ENCODE data around the gene NBEA. TPM values are rescaled to one million over a fixed set of nuclear protein-coding genes. Genes with fewer than 3 reads are reported as not detected.
"Not testable (repeated sequence)": the region's sequence is repeated elsewhere in the genome, so short reads cannot be mapped to it uniquely, and the experiment has no call there.

Gene NBEA
- total RNA-seq, 2 experiments from 2014 or later, result 0.29 to 0.45 TPM

DNA sequence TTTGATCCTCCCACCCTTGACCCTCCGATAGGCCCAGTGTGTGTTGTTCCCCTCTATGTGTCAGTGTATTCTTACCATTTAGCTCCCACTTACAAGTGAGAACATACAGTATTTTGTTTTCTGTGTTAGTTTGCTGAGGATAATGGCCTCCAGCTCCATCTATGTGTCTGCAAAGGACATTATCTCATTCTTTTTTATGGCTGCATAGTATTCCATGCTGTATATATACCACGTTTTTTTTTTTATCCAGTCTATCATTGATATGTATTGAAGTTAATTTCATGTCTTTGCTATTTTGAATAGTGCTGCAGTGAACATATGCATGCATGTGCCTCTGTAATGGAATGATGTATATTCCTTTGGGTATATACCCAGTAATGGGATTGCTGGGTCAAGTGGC, 27.5 kb downstream of the NBEA start:
- H3K4me1 Mint-ChIP-seq, CTCF ChIA-PET, POLR2A ChIA-PET: not testable (repeated sequence)

DNA sequence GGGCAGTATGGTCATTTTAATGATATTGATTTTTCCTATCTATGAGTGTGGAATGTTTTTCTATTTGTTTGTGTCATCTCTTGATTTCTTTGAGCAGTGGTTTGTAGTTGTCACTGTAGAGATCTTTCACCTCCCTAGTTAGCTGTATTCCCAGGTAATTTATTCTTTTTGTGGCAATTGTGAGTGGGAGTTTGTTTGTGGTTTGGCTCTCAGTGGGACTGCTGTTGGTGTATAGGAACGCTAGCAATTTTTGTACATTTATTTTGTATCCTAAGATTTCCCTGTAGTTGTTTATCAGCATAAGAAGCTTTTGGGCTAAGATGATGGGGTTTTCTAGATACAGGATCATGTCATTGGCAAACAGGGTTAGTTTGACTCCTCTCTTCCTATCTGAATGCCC, 28.9 kb downstream of the NBEA start:
- ChIA-PET POLR2A (no interaction called here), CTCF (interaction anchor here (1.3 kb wide), 1 partner anchor 16 kb away, joined by 4 read pairs; no protein-coding TSS in a partner anchor)
- Mint-ChIP-seq H3K27ac (no peak overlapping the region), H3K4me3 (no peak overlapping the region), H3K27me3 (no peaks in the 10 kb centered on the region), H3K36me3 (ENCODE audit: low read depth) (peaks cover 2% of the 10 kb centered on the region), H3K9me3 (peaks cover 22% of the 10 kb centered on the region), H3K4me1 (no peaks in the 10 kb centered on the region)
- no peak for DNase-seq

More for the DNA sequence above, 27.5 kb downstream of the NBEA start:
- not testable (repeated sequence) for H3K36me3 Mint-ChIP-seq (ENCODE audit: low read depth); H3K27ac Mint-ChIP-seq; H3K4me3 Mint-ChIP-seq; H3K27me3 Mint-ChIP-seq; DNase-seq
- peaks cover 18% of the 10 kb centered on the region for H3K9me3 Mint-ChIP-seq

DNA sequence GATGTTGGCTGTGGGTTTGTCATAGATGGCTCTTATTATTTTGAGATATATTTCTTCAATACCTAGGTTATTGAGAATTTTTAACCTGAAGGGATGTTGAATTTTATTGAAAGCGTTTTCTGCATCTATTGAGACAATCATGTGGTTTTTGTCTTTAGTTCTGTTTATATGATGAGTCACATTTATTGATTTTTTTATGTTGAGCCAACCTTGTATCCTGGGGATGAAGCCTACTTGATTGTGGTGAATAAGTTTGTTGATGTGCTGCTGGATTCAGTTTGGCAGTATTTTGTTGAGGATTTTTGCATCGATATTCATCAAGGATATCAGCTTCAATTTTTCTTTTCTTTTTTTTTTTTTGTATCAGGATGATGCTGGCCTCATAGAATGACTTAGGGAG, 29.4 kb downstream of the NBEA start:
- no peak for DNase-seq
- Mint-ChIP-seq H3K4me1 (no peaks in the 10 kb centered on the region), H3K36me3 (ENCODE audit: low read depth) (peaks cover 2% of the 10 kb centered on the region), H3K27ac (no peak overlapping the region), H3K27me3 (no peaks in the 10 kb centered on the region), H3K9me3 (peaks cover 22% of the 10 kb centered on the region), H3K4me3 (no peak overlapping the region)
- POLR2A ChIA-PET, result no interaction called here
- CTCF ChIA-PET, result interaction anchor here (1.3 kb wide), 1 partner anchor 15 kb away, joined by 4 read pairs; no protein-coding TSS in a partner anchor

- H3K9me3 Mint-ChIP-seq; H3K36me3 Mint-ChIP-seq (ENCODE audit: low read depth); H3K4me1 Mint-ChIP-seq; CTCF ChIA-PET; H3K27me3 Mint-ChIP-seq; DNase-seq; H3K27ac Mint-ChIP-seq; POLR2A ChIA-PET; H3K4me3 Mint-ChIP-seq: not testable (repeated sequence)
Measured at GRCh38 chr13:34985199-34985598, 43.1 kb downstream of the NBEA start.

DNA sequence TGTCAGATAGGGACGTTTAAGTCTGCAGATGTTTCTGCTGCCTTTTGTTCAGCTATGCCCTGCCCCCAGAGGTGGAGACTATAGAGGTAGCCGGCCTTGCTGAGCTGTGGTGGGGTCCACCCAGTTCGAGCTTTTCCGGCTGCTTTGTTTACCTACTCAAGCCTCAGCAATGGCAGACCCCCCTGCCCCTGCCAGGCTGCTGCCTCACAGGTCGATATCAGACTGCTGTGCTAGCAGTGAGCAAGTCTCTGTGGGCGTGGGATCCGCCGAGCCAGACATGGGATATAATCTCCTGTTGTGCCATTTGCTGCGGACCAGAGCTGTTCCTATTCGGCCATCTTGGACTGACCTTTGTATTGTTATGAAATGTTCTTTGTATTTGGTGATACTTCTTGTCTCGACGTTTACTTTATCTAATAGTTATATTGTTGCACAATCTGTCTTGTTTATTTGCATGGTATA, 46.3 kb downstream of the NBEA start:
- no peak for DNase-seq
- H3K4me1 Mint-ChIP-seq, result no peaks in the 10 kb centered on the region
- peaks cover 23% of the 10 kb centered on the region for H3K9me3 Mint-ChIP-seq
- ChIA-PET CTCF (no interaction called here), POLR2A (no interaction called here)
- no peaks in the 10 kb centered on the region for H3K27me3 Mint-ChIP-seq
- H3K4me3 Mint-ChIP-seq, result no peak overlapping the region
- H3K27ac Mint-ChIP-seq, result no peak overlapping the region
- peaks cover 2% of the 10 kb centered on the region for H3K36me3 Mint-ChIP-seq (ENCODE audit: low read depth)

DNA sequence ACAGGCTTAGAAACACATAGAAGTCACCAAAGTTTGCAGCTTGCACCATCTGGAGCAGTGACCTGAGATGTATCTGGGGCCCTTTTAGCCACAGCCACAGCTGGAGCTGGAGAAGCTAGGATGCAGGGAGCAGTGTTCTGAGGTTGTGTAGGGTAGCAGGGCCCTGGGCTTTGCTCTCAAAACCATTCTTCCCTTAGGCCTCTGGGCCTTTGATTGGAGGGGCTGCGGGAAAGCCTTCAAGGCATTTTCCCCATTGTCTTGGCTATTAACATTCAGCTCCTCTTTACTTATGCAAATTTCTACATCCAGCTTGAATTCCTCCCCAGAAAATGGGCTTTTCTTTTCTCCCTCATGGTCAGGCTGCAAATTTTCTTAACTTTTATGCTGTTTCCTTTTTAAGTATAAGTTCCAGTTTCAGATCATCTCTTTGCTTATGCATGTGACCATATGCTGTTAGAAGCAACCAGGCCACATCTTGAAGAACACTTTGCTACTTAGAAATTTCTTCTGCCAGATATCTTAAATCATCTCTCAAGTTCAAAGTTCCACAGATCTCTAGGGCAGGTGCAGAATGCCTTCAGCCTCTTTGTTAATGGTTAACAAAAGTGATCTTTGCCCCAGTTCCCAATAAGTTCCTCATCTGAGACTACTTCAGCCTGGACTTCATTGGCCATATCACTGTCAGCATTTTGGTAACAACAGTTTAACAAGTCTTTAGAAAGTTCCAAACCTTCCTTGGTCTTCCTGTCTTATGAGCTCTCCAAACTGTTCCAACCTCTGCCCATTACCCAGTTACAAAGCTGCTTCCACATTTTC, 48.5 kb downstream of the NBEA start:
- H3K4me3 Mint-ChIP-seq, result no peak overlapping the region
- peaks cover 2% of the 10 kb centered on the region for H3K36me3 Mint-ChIP-seq (ENCODE audit: low read depth)
- CTCF ChIA-PET, result no interaction called here
- H3K4me1 Mint-ChIP-seq, result no peaks in the 10 kb centered on the region
- no peaks in the 10 kb centered on the region for H3K27me3 Mint-ChIP-seq
- no peak for DNase-seq
- H3K27ac Mint-ChIP-seq, result no peak overlapping the region
- POLR2A ChIA-PET, result no interaction called here
- H3K9me3 Mint-ChIP-seq, result peaks cover 23% of the 10 kb centered on the region

DNA sequence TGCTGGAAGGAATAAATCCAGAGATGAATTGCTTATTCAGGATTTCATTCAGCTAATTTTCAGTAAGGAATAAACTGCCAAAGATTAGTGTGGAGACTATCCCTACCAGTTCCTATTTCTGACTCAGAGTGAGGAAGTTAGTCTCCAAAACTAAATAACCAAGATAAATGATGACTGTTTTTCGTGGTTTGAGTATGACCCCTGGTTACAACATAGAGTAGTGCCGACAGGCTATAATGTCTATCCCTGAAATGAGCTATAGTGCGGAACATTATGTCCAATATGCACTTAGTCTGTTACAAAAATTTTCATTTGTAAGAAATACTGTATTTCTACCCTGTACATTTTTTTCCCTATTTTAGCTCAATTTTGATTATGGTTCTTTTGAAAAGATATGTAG, 51.4 kb downstream of the NBEA start:
- no peak overlapping the region for H3K27ac Mint-ChIP-seq
- peaks cover 26% of the 10 kb centered on the region for H3K9me3 Mint-ChIP-seq
- ChIA-PET CTCF (interaction anchor here (1.0 kb wide), 1 partner anchor 39 kb away, joined by 3 read pairs; no protein-coding TSS in a partner anchor), POLR2A (no interaction called here)
- no peak overlapping the region for H3K4me3 Mint-ChIP-seq
- no peaks in the 10 kb centered on the region for H3K27me3 Mint-ChIP-seq
- H3K4me1 Mint-ChIP-seq, result no peaks in the 10 kb centered on the region
- no peak for DNase-seq
- H3K36me3 Mint-ChIP-seq (ENCODE audit: low read depth), result peaks cover 2% of the 10 kb centered on the region

GRCh38 chr13:35003734-35004133, 61.7 kb downstream of the NBEA start:
- POLR2A ChIA-PET; H3K27ac Mint-ChIP-seq; H3K4me3 Mint-ChIP-seq; H3K4me1 Mint-ChIP-seq; H3K9me3 Mint-ChIP-seq; CTCF ChIA-PET; H3K36me3 Mint-ChIP-seq (ENCODE audit: low read depth); DNase-seq; H3K27me3 Mint-ChIP-seq: not testable (repeated sequence)

- Mint-ChIP-seq H3K27ac (no peak overlapping the region), H3K4me1 (no peaks in the 10 kb centered on the region), H3K27me3 (no peaks in the 10 kb centered on the region), H3K36me3 (ENCODE audit: low read depth) (no peaks in the 10 kb centered on the region), H3K9me3 (peaks cover under 1% of the 10 kb centered on the region), H3K4me3 (no peak overlapping the region)
- ChIA-PET POLR2A (no interaction called here), CTCF (interaction anchor here (0.6 kb wide), 1 partner anchor 334 kb away, joined by 3 read pairs; no protein-coding TSS in a partner anchor)
- DNase-seq, result no peak
Measured at GRCh38 chr13:35005051-35005450, 63.0 kb downstream of the NBEA start.

GRCh38 chr13:35014606-35015213, 72.6 kb downstream of the NBEA start:
- H3K9me3 Mint-ChIP-seq, result no peaks in the 10 kb centered on the region
- H3K27me3 Mint-ChIP-seq, result no peaks in the 10 kb centered on the region
- POLR2A ChIA-PET, result no interaction called here
- no peak overlapping the region for H3K4me3 Mint-ChIP-seq
- no peaks in the 10 kb centered on the region for H3K36me3 Mint-ChIP-seq (ENCODE audit: low read depth)
- no peak for DNase-seq
- no peaks in the 10 kb centered on the region for H3K4me1 Mint-ChIP-seq
- H3K27ac Mint-ChIP-seq, result no peak overlapping the region
- CTCF ChIA-PET, result interaction anchor here (0.6 kb wide), 1 partner anchor 1445 kb away, joined by 3 read pairs; no protein-coding TSS in a partner anchor

DNA sequence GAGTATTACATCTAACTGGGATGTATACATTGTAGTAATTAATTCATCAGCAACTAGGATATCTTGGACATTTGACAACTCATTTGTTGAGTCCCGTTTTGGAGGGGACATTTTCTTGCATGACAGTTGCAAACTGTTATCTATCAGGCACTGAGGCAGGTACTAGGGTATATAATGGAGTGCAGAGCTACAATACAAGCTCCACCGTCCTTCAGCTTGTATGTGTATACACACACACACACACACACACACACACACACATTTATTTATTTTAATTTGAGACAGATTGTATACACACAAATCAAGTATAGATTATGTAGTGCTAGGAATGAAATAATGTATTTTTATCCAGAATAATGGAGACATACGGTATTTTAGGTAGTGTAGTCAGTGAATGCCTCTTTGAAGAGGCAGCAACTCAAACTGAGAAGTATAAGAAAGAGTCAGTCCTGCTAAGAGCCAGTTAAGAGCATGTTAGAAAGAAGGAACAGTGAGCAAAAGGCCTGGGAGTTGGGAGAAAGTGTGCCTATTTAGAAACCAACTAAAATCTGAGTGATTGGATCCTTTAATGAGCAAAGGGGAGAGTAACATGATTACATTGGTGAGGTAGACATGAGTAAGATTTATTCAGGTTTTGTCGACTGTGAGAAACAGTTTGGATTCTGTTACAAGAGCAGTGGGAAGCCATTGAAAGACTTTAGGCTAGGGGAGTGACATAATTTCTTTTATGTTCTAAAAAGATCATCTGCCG, 74.5 kb downstream of the NBEA start:
- Mint-ChIP-seq H3K4me3 (no peak overlapping the region), H3K27me3 (no peaks in the 10 kb centered on the region), H3K27ac (no peak overlapping the region), H3K9me3 (peaks cover under 1% of the 10 kb centered on the region), H3K4me1 (no peaks in the 10 kb centered on the region), H3K36me3 (ENCODE audit: low read depth) (no peaks in the 10 kb centered on the region)
- POLR2A ChIA-PET, result no interaction called here
- DNase-seq, result no peak
- CTCF ChIA-PET, result no interaction called here

DNA sequence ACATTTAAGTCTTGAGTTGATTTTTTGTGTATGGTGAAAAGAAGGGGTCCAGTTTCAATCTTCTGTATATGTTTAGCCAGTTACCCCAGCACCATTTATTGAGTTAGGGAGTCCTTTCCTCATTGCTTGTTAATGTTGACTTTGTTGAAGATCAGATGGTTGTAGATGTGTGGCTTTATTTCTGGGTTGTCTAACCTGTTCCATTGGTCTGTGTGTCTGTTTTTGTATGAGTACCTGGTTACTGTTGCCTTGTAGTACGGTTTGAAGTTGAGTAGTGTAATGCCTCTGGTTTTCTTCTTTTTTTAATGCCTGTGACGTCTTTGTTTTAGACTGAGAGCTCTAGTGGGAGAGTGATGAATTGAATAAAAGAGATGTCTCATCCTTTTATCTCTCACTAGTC, 83.2 kb downstream of the NBEA start:
- no peak for DNase-seq

DNA sequence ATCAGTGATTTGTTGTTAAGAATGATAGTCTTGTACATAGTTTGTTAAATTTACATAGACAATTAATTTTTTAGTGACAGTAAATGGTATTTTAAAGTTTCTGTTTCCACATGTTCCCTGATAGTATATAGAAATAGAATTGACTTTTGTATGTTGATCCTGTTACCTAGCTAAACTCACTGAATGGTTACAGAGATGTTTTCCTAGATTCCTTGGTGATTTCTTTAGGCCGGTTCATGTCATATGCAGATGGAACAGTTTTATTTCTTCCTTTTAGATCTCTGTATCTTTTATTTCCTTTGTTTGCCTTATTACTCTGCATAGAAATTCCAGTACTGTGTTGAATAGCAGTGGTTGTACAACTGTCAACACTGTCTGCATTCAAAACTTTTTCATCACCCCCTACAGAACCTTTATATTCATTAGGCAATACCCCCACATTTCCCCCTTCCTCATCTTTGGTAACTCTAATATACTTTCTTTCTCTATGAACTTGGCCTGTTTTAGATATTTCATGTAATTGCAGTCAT, 86.3 kb downstream of the NBEA start:
- Mint-ChIP-seq H3K4me1 (no peaks in the 10 kb centered on the region), H3K27me3 (no peaks in the 10 kb centered on the region), H3K36me3 (ENCODE audit: low read depth) (no peaks in the 10 kb centered on the region), H3K9me3 (peaks cover 22% of the 10 kb centered on the region), H3K4me3 (no peak overlapping the region), H3K27ac (no peak overlapping the region)
- ChIA-PET CTCF (no interaction called here), POLR2A (no interaction called here)
- DNase-seq, result no peak

More for the DNA sequence above, 83.2 kb downstream of the NBEA start:
- Mint-ChIP-seq H3K9me3 (peaks cover 11% of the 10 kb centered on the region), H3K27me3 (no peaks in the 10 kb centered on the region), H3K4me3 (no peak overlapping the region), H3K36me3 (ENCODE audit: low read depth) (no peaks in the 10 kb centered on the region), H3K4me1 (no peaks in the 10 kb centered on the region), H3K27ac (no peak overlapping the region)
- ChIA-PET CTCF (interaction anchor here (0.7 kb wide), 1 partner anchor 30 kb away, joined by 4 read pairs; no protein-coding TSS in a partner anchor), POLR2A (no interaction called here)

Measured in activated CD4-positive, alpha-beta T cell treated with anti-CD3 and anti-CD28 coated beads, Interleukin-2, amount 10 ng/mL, durations not matched to agents 7 days and 5 days (primary cell).